Neutrophil (primary cell): ENCODE results near the gene IGFBPL1.

Source experiments
- H3K27ac ChIP-seq: fragments of 200-600 bp; sonication (generic); 2 replicates; pipeline ENCODE4 v1.5.1; 2016; ENCODE audit warnings: mild to moderate bottlenecking, moderate library complexity
- H3K27me3 ChIP-seq: fragments of 200-600 bp; sonication (generic); 2 replicates; pipeline ENCODE4 v1.6.0; 2016; ENCODE audit warnings: mild to moderate bottlenecking
- H3K36me3 ChIP-seq: fragments of 200-600 bp; sonication (generic); 2 replicates; pipeline ENCODE4 v1.5.1; 2017
- H3K4me1 ChIP-seq, 2 experiments: fragments of 200-600 bp in 1 of 2; sonication (generic) in 1 of 2; 1 replicate in 1 of 2; 2 replicates in 1 of 2; pipeline versions ENCODE4 v1.5.1 to v1.6.1; 2013 to 2016; ENCODE audit warnings: low read depth in 1 of 2, low read length in 1 of 2, mild to moderate bottlenecking in 1 of 2, moderate library complexity in 1 of 2; ENCODE audit not compliant: control insufficient read depth in 1 of 2, insufficient read depth in 1 of 2
- H3K4me3 ChIP-seq, 2 experiments: fragments of 200-600 bp in 1 of 2; sonication (generic) in 1 of 2; 1 replicate in 1 of 2; 2 replicates in 1 of 2; pipeline ENCODE4 v1.5.1; 2013 to 2016; ENCODE audit warnings: low read depth in 1 of 2, low read length in 1 of 2, mild to moderate bottlenecking in 1 of 2, moderate library complexity in 1 of 2
- H3K9me3 ChIP-seq: fragments of 200-600 bp; sonication (generic); 2 replicates; pipeline ENCODE4 v1.5.1; 2016
- TF ChIP-seq, protein P1 (sequence below): fragments of 200-600 bp; sonication (generic); IDR thresholded peaks from 2 replicates; pipeline ENCODE4 v1.5.1; 2016; ENCODE audit warnings: antibody characterized with exemption

The IGFBPL1 gene

DNA sequence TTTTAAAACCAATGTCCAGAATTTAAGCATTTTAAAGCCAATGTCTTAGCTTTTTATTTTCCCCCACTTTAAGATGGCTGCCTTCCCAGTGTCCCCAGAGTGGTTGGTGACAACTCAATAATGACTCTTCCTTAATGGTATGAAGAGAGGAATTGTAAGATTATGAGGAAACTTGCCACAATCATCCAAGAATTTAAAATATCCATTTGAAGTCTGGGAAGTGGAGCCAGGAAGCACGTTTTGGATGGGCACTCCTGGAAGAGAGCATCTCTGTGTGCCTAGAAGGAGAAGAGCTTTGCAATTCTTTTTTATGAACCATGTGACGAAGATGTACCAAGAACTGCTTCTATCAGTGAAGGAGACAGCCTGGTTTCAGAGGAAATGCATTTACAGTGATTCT lies 11.3 kb upstream of the IGFBPL1 start:
- TF ChIP-seq, protein P1, sequence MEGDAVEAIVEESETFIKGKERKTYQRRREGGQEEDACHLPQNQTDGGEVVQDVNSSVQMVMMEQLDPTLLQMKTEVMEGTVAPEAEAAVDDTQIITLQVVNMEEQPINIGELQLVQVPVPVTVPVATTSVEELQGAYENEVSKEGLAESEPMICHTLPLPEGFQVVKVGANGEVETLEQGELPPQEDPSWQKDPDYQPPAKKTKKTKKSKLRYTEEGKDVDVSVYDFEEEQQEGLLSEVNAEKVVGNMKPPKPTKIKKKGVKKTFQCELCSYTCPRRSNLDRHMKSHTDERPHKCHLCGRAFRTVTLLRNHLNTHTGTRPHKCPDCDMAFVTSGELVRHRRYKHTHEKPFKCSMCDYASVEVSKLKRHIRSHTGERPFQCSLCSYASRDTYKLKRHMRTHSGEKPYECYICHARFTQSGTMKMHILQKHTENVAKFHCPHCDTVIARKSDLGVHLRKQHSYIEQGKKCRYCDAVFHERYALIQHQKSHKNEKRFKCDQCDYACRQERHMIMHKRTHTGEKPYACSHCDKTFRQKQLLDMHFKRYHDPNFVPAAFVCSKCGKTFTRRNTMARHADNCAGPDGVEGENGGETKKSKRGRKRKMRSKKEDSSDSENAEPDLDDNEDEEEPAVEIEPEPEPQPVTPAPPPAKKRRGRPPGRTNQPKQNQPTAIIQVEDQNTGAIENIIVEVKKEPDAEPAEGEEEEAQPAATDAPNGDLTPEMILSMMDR = no peak
- H3K36me3 ChIP-seq = no peaks in the 10 kb centered on the region
- no peaks in the 10 kb centered on the region for H3K9me3 ChIP-seq

DNA sequence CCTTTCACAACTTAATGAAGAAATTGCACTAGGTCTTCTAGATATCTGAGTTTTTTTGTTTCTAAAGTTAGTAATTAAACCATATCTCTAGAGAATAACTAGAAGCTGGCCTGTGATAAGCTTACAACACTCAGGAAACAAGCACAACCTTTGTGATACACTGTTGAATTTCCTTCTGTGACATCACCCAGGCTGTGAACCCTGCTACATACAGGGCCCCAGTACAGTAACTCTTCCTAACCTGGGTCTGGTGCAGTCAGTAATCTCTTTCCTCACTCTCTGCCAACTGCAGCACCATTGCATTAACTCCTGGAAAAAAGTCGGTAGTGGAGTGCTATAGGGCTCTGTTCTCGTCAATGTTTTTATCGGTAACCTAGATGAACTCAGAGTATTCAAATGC lies 10.6 kb upstream of the IGFBPL1 start:
- H3K27me3 ChIP-seq = peaks cover 21% of the 10 kb centered on the region
- TF ChIP-seq, protein P1 = no peak
- H3K9me3 ChIP-seq = no peaks in the 10 kb centered on the region
- no peak overlapping the region for H3K27ac ChIP-seq
- H3K4me1 ChIP-seq = peaks cover 0 to 6% of the 10 kb centered on the region in 2 experiments
- H3K36me3 ChIP-seq = no peaks in the 10 kb centered on the region
- H3K4me3 ChIP-seq = no peak overlapping the region

More for the DNA sequence above, 11.3 kb upstream of the IGFBPL1 start:
- Histone ChIP-seq H3K4me1 (peaks cover 0 to 6% of the 10 kb centered on the region in 2 experiments), H3K4me3 (no peak overlapping the region), H3K27ac (no peak overlapping the region), H3K27me3 (peaks cover 18% of the 10 kb centered on the region)

GRCh38 chr9:38434365-38434764 lies 10.1 kb upstream of the IGFBPL1 start:
- no peaks in the 10 kb centered on the region for H3K9me3 ChIP-seq
- H3K27ac ChIP-seq = no peak overlapping the region
- H3K36me3 ChIP-seq = no peaks in the 10 kb centered on the region
- H3K27me3 ChIP-seq = peaks cover 26% of the 10 kb centered on the region
- peaks cover 0 to 6% of the 10 kb centered on the region in 2 experiments for H3K4me1 ChIP-seq
- TF ChIP-seq, protein P1 = no peak
- no peak overlapping the region for H3K4me3 ChIP-seq

DNA sequence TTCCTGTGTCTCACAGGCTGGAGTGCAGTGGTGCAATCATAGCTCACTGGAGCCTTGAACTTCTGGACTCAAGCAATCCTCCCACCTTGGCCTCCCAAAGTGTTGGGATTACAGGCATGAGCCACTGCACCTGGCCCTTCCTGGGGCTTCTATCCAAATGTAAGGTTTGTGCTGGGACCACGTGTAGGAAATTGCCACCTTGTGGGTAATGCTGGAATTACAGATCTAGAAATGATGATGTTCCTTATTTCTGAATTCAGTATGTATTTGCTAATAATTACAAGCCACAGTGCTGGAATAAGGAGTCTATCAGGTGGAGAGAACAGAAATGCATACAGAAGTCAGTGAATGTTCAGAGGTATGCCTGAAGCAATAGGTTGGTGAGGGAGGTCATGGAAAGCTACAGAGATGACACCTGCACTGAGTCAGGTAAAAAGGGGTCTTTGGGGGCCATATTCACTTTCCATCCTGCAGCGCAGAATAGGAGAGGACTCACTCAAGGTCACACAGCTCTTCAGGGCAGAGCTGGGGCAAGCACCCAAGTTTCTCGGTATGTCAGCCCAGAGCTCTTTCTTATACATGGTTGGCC lies 8.8 kb upstream of the IGFBPL1 start:
- Histone ChIP-seq H3K27me3 (peaks cover 36% of the 10 kb centered on the region), H3K4me1 (peaks cover 0 to 6% of the 10 kb centered on the region in 2 experiments), H3K36me3 (no peaks in the 10 kb centered on the region), H3K9me3 (no peaks in the 10 kb centered on the region), H3K4me3 (no peak overlapping the region), H3K27ac (no peak overlapping the region)
- TF ChIP-seq, protein P1 = no peak

GRCh38 chr9:38431116-38431515 lies 6.9 kb upstream of the IGFBPL1 start:
- no peaks in the 10 kb centered on the region for H3K4me1 ChIP-seq
- TF ChIP-seq, protein P1 = no peak
- peaks cover 55% of the 10 kb centered on the region for H3K27me3 ChIP-seq
- no peak overlapping the region for H3K27ac ChIP-seq
- no peak overlapping the region for H3K4me3 ChIP-seq
- no peaks in the 10 kb centered on the region for H3K36me3 ChIP-seq
- H3K9me3 ChIP-seq = no peaks in the 10 kb centered on the region
